ENCODE results near the gene DGKB. TPM values are rescaled to one million over a fixed set of nuclear protein-coding genes. Genes with fewer than 3 reads are reported as not detected.
A peak's percentile ranks its signal among the peaks of the same experiment; 100 is the strongest.

The DGKB gene
- total and polyA plus RNA-seq, 2 donors from 2014 or later = 0.26 to 1.5 TPM

- Histone ChIP-seq H3K4me3 (ENCODE audit: low read length in 3 of 3) (no peak overlapping the region), H3K9ac (ENCODE audit: low read length in 3 of 3) (no peak overlapping the region), H3K9me3 (ENCODE audit: control insufficient read depth in 2 of 3, insufficient read depth in 1 of 3, low read length in 3 of 3) (no peaks in the 10 kb centered on the region), H3K27ac (ENCODE audit: low read depth in 2 of 2, low read length in 2 of 2) (no peak overlapping the region), H3K4me1 (ENCODE audit: control insufficient read depth in 2 of 3, insufficient read depth in 2 of 3, low read depth in 1 of 3, low read length in 3 of 3) (no peaks in the 10 kb centered on the region), H3K36me3 (ENCODE audit: control insufficient read depth in 2 of 3, insufficient read depth in 3 of 3, low read length in 3 of 3) (no peaks in the 10 kb centered on the region), H3K27me3 (ENCODE audit: control insufficient read depth, insufficient read depth, low read length) (no peaks in the 10 kb centered on the region)
- no peak for TF ChIP-seq CTCF (IDR thresholded peaks at IDR 0.05; ENCODE audit: borderline replicate concordance, extremely low read depth, insufficient read depth)
- FAIRE-seq = no peak
- no peak for DNase-seq
- intact Hi-C loops (cut with DNase I) = no loop called here
Measured at GRCh38 chr7:14690486-14690885, 212.1 kb downstream of the DGKB start.

- Histone ChIP-seq H3K9ac (ENCODE audit: low read length in 3 of 3) (no peak overlapping the region), H3K4me3 (ENCODE audit: low read length in 3 of 3) (no peak overlapping the region), H3K36me3 (ENCODE audit: control insufficient read depth in 2 of 3, insufficient read depth in 3 of 3, low read length in 3 of 3) (no peaks in the 10 kb centered on the region), H3K4me1 (ENCODE audit: control insufficient read depth in 2 of 3, insufficient read depth in 2 of 3, low read depth in 1 of 3, low read length in 3 of 3) (no peaks in the 10 kb centered on the region), H3K27me3 (ENCODE audit: control insufficient read depth, insufficient read depth, low read length) (no peaks in the 10 kb centered on the region), H3K27ac (ENCODE audit: low read depth in 2 of 2, low read length in 2 of 2) (no peak overlapping the region), H3K9me3 (ENCODE audit: control insufficient read depth in 2 of 3, insufficient read depth in 1 of 3, low read length in 3 of 3) (no peaks in the 10 kb centered on the region)
- DNase-seq = no peak
- no peak for TF ChIP-seq CTCF (IDR thresholded peaks at IDR 0.05; ENCODE audit: borderline replicate concordance, extremely low read depth, insufficient read depth)
- no peak for FAIRE-seq
- intact Hi-C loops (cut with DNase I) = no loop called here
Measured at GRCh38 chr7:14690075-14690474, 212.5 kb downstream of the DGKB start.

GRCh38 chr7:14688208-14688607, 214.3 kb downstream of the DGKB start:
- Histone ChIP-seq H3K36me3 (ENCODE audit: control insufficient read depth in 2 of 3, insufficient read depth in 3 of 3, low read length in 3 of 3) (no peaks in the 10 kb centered on the region), H3K4me3 (ENCODE audit: low read length in 3 of 3) (no peak overlapping the region), H3K9ac (ENCODE audit: low read length in 3 of 3) (no peak overlapping the region), H3K4me1 (ENCODE audit: control insufficient read depth in 2 of 3, insufficient read depth in 2 of 3, low read depth in 1 of 3, low read length in 3 of 3) (no peaks in the 10 kb centered on the region), H3K9me3 (ENCODE audit: control insufficient read depth in 2 of 3, insufficient read depth in 1 of 3, low read length in 3 of 3) (no peaks in the 10 kb centered on the region), H3K27ac (ENCODE audit: low read depth in 2 of 2, low read length in 2 of 2) (no peak overlapping the region), H3K27me3 (ENCODE audit: control insufficient read depth, insufficient read depth, low read length) (no peaks in the 10 kb centered on the region)
- intact Hi-C loops (cut with DNase I) = loop anchor here (10.0 kb wide), 1 partner anchor 1413 kb away; no protein-coding TSS in a partner anchor
- FAIRE-seq (no peak), DNase-seq (no peak)
- TF ChIP-seq CTCF (IDR thresholded peaks at IDR 0.05; ENCODE audit: borderline replicate concordance, extremely low read depth, insufficient read depth) = no peak

- FAIRE-seq (no peak), DNase-seq (peak in 2 of 5 donors; percentile 55 to 67)
- Histone ChIP-seq H3K27ac (ENCODE audit: low read depth in 2 of 2, low read length in 2 of 2) (no peak overlapping the region), H3K4me1 (ENCODE audit: control insufficient read depth in 2 of 3, insufficient read depth in 2 of 3, low read depth in 1 of 3, low read length in 3 of 3) (no peaks in the 10 kb centered on the region), H3K36me3 (ENCODE audit: control insufficient read depth in 2 of 3, insufficient read depth in 3 of 3, low read length in 3 of 3) (no peaks in the 10 kb centered on the region), H3K9me3 (ENCODE audit: control insufficient read depth in 2 of 3, insufficient read depth in 1 of 3, low read length in 3 of 3) (no peaks in the 10 kb centered on the region), H3K27me3 (ENCODE audit: control insufficient read depth, insufficient read depth, low read length) (no peaks in the 10 kb centered on the region), H3K9ac (ENCODE audit: low read length in 3 of 3) (no peak overlapping the region), H3K4me3 (ENCODE audit: low read length in 3 of 3) (no peak overlapping the region)
- intact Hi-C loops (cut with DNase I) = loop anchor here (10.0 kb wide), 1 partner anchor 1413 kb away; no protein-coding TSS in a partner anchor
- TF ChIP-seq CTCF (IDR thresholded peaks at IDR 0.05; ENCODE audit: borderline replicate concordance, extremely low read depth, insufficient read depth) = no peak
Measured at GRCh38 chr7:14687777-14688176, 214.8 kb downstream of the DGKB start.

Measured in kidney (tissue), 14 donors.